Endodermal cell (in vitro differentiated cells): Measurements from ENCODE around the gene DLGAP5. TPM values are rescaled to one million over a fixed set of nuclear protein-coding genes. Genes with fewer than 3 reads are reported as not detected.

Experiments
- DNase-seq: peaks from one replicate; pipeline ENCODE4 v3.0.0-alpha.2; 2017
- H3K27ac ChIP-seq: 2 replicates; pipeline ENCODE4 v1.5.1; 2013; ENCODE audit warnings: mild to moderate bottlenecking, low read depth, low read length, moderate library complexity
- H3K27me3 ChIP-seq: 2 replicates; pipeline ENCODE4 v1.6.1; 2013; ENCODE audit warnings: mild to moderate bottlenecking, low read length, moderate library complexity; ENCODE audit not compliant: insufficient read depth, control insufficient read depth, poor library complexity, severe bottlenecking
- H3K36me3 ChIP-seq: 2 replicates; pipeline ENCODE4 v1.7.0; 2013; ENCODE audit warnings: mild to moderate bottlenecking, low read length, moderate library complexity; ENCODE audit not compliant: control insufficient read depth, insufficient read depth
- H3K4me1 ChIP-seq: one replicate; pipeline ENCODE4 v1.7.0; 2013; ENCODE audit warnings: low read length; ENCODE audit not compliant: control insufficient read depth, insufficient read depth
- H3K4me3 ChIP-seq: 2 replicates; pipeline ENCODE4 v1.5.1; 2013; ENCODE audit warnings: mild to moderate bottlenecking, low read length, moderate library complexity
- H3K9ac ChIP-seq: 2 replicates; pipeline ENCODE4 v1.6.1; 2013; ENCODE audit warnings: mild to moderate bottlenecking, low read length, moderate library complexity; ENCODE audit not compliant: poor library complexity, severe bottlenecking; ENCODE audit errors: extremely low read depth
- H3K9me3 ChIP-seq: 2 replicates; pipeline ENCODE4 v1.6.1; 2013; ENCODE audit warnings: mild to moderate bottlenecking, low read length, moderate library complexity; ENCODE audit not compliant: control insufficient read depth
- H3K27ac Mint-ChIP-seq: 2 replicates; pipeline ENCODE4 v1.8.0; 2020; ENCODE audit warnings: mixed read lengths
- H3K27me3 Mint-ChIP-seq: 2 replicates; pipeline ENCODE4 v1.8.0; 2021; ENCODE audit warnings: mild to moderate bottlenecking, mixed read lengths; ENCODE audit not compliant: insufficient read depth
- H3K36me3 Mint-ChIP-seq: 2 replicates; pipeline ENCODE4 v1.8.0; 2020; ENCODE audit warnings: low read depth, mixed read lengths
- H3K4me1 Mint-ChIP-seq: 2 replicates; pipeline ENCODE4 v1.8.0; 2020; ENCODE audit warnings: mixed read lengths
- H3K4me3 Mint-ChIP-seq: 2 replicates; pipeline ENCODE4 v1.8.0; 2020; ENCODE audit warnings: mild to moderate bottlenecking, moderate library complexity, mixed read lengths
- H3K9me3 Mint-ChIP-seq: 2 replicates; pipeline ENCODE4 v1.8.0; 2020; ENCODE audit warnings: mild to moderate bottlenecking, mixed read lengths
- CTCF ChIP-seq: fragments of 200-600 bp; sonication (generic); conservative IDR thresholded peaks from 2 replicates; pipeline ENCODE4 v1.5.0; 2021; ENCODE audit warnings: antibody characterized with exemption, mild to moderate bottlenecking
- WGBS, 2 experiments: methylation state at CpG; one replicate each; pipeline versions ENCODE4 v1.1.5 to v1.1.7; 2013; ENCODE audit warnings: missing lambda C conversion rate in 2 of 2, mixed read lengths in 1 of 2; ENCODE audit not compliant: insufficient coverage in 1 of 2, insufficient read length in 1 of 2; 5-methylcytosine and 5-hydroxymethylcytosine counted together
- total RNA-seq, 2 donors: library from RNA; stranded (reverse); fragmentation: NEBNext Ultra II Directional in 1 of 2; extraction: Animal tissue kit (Norgen Biotek cat#: 25700) in 1 of 2; gene quantifications; 2 replicates in 1 of 2; 3 replicates in 1 of 2; pipeline ENCODE4 v1.2.1, GENCODE V29; 2021

The DLGAP5 gene
- total RNA-seq, 2 donors from 2014 or later, result 71.1 to 112 TPM

GRCh38 chr14:55160989-55161388 is 30.4 kb downstream of the DLGAP5 start:
- Mint-ChIP-seq H3K36me3 (peaks cover 70% of the 10 kb centered on the region), H3K9me3 (no peaks in the 10 kb centered on the region), H3K4me1 (no peaks in the 10 kb centered on the region), H3K27ac (no peak overlapping the region), H3K27me3 (no peaks in the 10 kb centered on the region), H3K4me3 (no peak overlapping the region)
- Histone ChIP-seq H3K9ac (no peak overlapping the region), H3K4me3 (no peak overlapping the region), H3K27me3 (no peaks in the 10 kb centered on the region), H3K9me3 (peaks cover 11% of the 10 kb centered on the region), H3K36me3 (peaks cover 86% of the 10 kb centered on the region), H3K4me1 (no peaks in the 10 kb centered on the region), H3K27ac (no peak overlapping the region)
- TF ChIP-seq CTCF, result peak; percentile 62
- DNase-seq, result no peak

GRCh38 chr14:55158412-55158811 is 33.0 kb downstream of the DLGAP5 start:
- no peak overlapping the region for H3K4me3 ChIP-seq
- H3K27ac ChIP-seq, result no peak overlapping the region
- DNase-seq, result no peak
- Mint-ChIP-seq H3K36me3 (peaks cover 59% of the 10 kb centered on the region), H3K9me3 (no peaks in the 10 kb centered on the region), H3K27ac (no peak overlapping the region), H3K4me3 (no peak overlapping the region), H3K27me3 (no peaks in the 10 kb centered on the region), H3K4me1 (no peaks in the 10 kb centered on the region)
- WGBS, 2 experiments, result 93 to 94% methylated on average over 3 of the region's 3 CpGs
- peaks cover 83% of the 10 kb centered on the region for H3K36me3 ChIP-seq
- H3K9me3 ChIP-seq, result peaks cover 7% of the 10 kb centered on the region
- no peak overlapping the region for H3K9ac ChIP-seq
- no peak for TF ChIP-seq CTCF
- H3K27me3 ChIP-seq, result no peaks in the 10 kb centered on the region
- H3K4me1 ChIP-seq, result no peaks in the 10 kb centered on the region

GRCh38 chr14:55157080-55157479 is 34.3 kb downstream of the DLGAP5 start:
- Histone ChIP-seq H3K4me1 (no peaks in the 10 kb centered on the region), H3K36me3 (peaks cover 78% of the 10 kb centered on the region), H3K27ac (no peak overlapping the region), H3K9me3 (no peaks in the 10 kb centered on the region), H3K9ac (no peak overlapping the region), H3K4me3 (no peak overlapping the region), H3K27me3 (no peaks in the 10 kb centered on the region)
- Mint-ChIP-seq H3K27me3 (no peaks in the 10 kb centered on the region), H3K36me3 (peaks cover 51% of the 10 kb centered on the region), H3K4me3 (no peak overlapping the region), H3K27ac (no peak overlapping the region), H3K9me3 (no peaks in the 10 kb centered on the region), H3K4me1 (no peaks in the 10 kb centered on the region)
- WGBS, 2 experiments, result 100% methylated on average over 1 of the region's 1 CpG
- no peak for TF ChIP-seq CTCF
- DNase-seq, result no peak
